GM18519 (cell line): ENCODE measurements around the gene RPTOR.

Experiments
- ATAC-seq: cut with Tn5 transposase; IDR thresholded peaks from one replicate; pipeline ENCODE4 v1.9.1; 2021; ENCODE audit warnings: mild to moderate bottlenecking, moderate library complexity; ENCODE audit not compliant: unreplicated experiment, low FRiP score

RPTOR gene

GRCh38 chr17:80992077-80992947 is 447.7 kb downstream of the RPTOR start:
- no peak for ATAC-seq

GRCh38 chr17:80992948-80993624 is 448.4 kb downstream of the RPTOR start:
- ATAC-seq: no peak

GRCh38 chr17:80995131-80995530 is 450.5 kb downstream of the RPTOR start:
- ATAC-seq: no peak

GRCh38 chr17:80996422-80997305 is 452.0 kb downstream of the RPTOR start:
- ATAC-seq: no peak

- ATAC-seq: no peak
Observed at GRCh38 chr17:80997424-80998117, 452.9 kb downstream of the RPTOR start.

GRCh38 chr17:80998118-80998747 is 453.6 kb downstream of the RPTOR start:
- no peak for ATAC-seq

- no peak for ATAC-seq
Observed at GRCh38 chr17:80998748-80999535, 454.3 kb downstream of the RPTOR start.

- ATAC-seq: no peak
Observed at GRCh38 chr17:80999536-81000333, 455.1 kb downstream of the RPTOR start.

GRCh38 chr17:81000334-81000630 is 455.6 kb downstream of the RPTOR start:
- no peak for ATAC-seq

- ATAC-seq: no peak
Observed at GRCh38 chr17:81000631-81001357, 456.2 kb downstream of the RPTOR start.

GRCh38 chr17:81002013-81002384 is 457.4 kb downstream of the RPTOR start:
- ATAC-seq: no peak

- ATAC-seq: no peak
Observed at GRCh38 chr17:81002409-81003361, 458.0 kb downstream of the RPTOR start.

GRCh38 chr17:81003711-81004475 is 459.3 kb downstream of the RPTOR start:
- no peak for ATAC-seq

GRCh38 chr17:81006891-81007290 is 462.3 kb downstream of the RPTOR start:
- no peak for ATAC-seq

- no peak for ATAC-seq
Observed at GRCh38 chr17:81008140-81008539, 463.5 kb downstream of the RPTOR start.

GRCh38 chr17:81009136-81009535 is 464.5 kb downstream of the RPTOR start:
- ATAC-seq: no peak
